Neural cell (in vitro differentiated cells): ENCODE data around the gene SERPINB6. TPM values are rescaled to one million over a fixed set of nuclear protein-coding genes. Genes with fewer than 3 reads are reported as not detected.

Experiments
- H2AFZ ChIP-seq: fragments of 200-600, 300-800 bp; sonication (generic), shearing (Covaris generic); 2 replicates; pipeline ENCODE4 v1.6.0; 2014; ENCODE audit warnings: low read depth, mild to moderate bottlenecking, antibody characterized with exemption, low read length, moderate library complexity
- H3F3A ChIP-seq: fragments of 200-600 bp; shearing (Covaris generic); 2 replicates; pipeline ENCODE4 v1.6.1; 2016; ENCODE audit warnings: mild to moderate bottlenecking, moderate library complexity, mixed read lengths, antibody characterized with exemption, low read length; ENCODE audit not compliant: insufficient read depth, poor library complexity, severe bottlenecking
- H3K27ac ChIP-seq: fragments of 200-600, 300-800 bp; sonication (generic), shearing (Covaris generic); 2 replicates; pipeline ENCODE4 v1.5.1; 2014; ENCODE audit warnings: mild to moderate bottlenecking, low read length, moderate library complexity
- H3K27me3 ChIP-seq: fragments of 300-800, 200-600 bp; sonication (generic), shearing (Covaris generic); 2 replicates; pipeline ENCODE4 v1.6.0; 2014; ENCODE audit warnings: mild to moderate bottlenecking, low read depth, low read length, moderate library complexity; ENCODE audit not compliant: insufficient read depth
- H3K36me3 ChIP-seq: fragments of 300-800, 200-600 bp; sonication (generic), shearing (Covaris generic); 2 replicates; pipeline ENCODE4 v1.5.1; 2014; ENCODE audit warnings: mild to moderate bottlenecking, antibody characterized with exemption, low read length, moderate library complexity; ENCODE audit not compliant: insufficient read depth
- H3K4me2 ChIP-seq: fragments of 300-800, 200-600 bp; sonication (generic), shearing (Covaris generic); 2 replicates; pipeline ENCODE4 v1.6.0; 2014; ENCODE audit warnings: mild to moderate bottlenecking, low read length
- H3K4me3 ChIP-seq: fragments of 300-800, 200-600 bp; sonication (generic), shearing (Covaris generic); 2 replicates; pipeline ENCODE4 v1.5.1; 2014; ENCODE audit warnings: mild to moderate bottlenecking, low read length, moderate library complexity
- H3K79me2 ChIP-seq: fragments of 200-600 bp; shearing (Covaris generic); replicated peaks from 2 replicates; pipeline ENCODE4 v1.6.0; 2014; ENCODE audit warnings: mild to moderate bottlenecking, low read length, moderate library complexity; ENCODE audit not compliant: insufficient read depth
- H3K9ac ChIP-seq: fragments of 300-800, 200-600 bp; sonication (generic), shearing (Covaris generic); 2 replicates; pipeline ENCODE4 v1.6.1; 2016; ENCODE audit warnings: mild to moderate bottlenecking, low read length, mixed read lengths
- H3K9me2 ChIP-seq: fragments of 200-600 bp; shearing (Covaris generic); 2 replicates; pipeline ENCODE4 v1.6.1; 2016; ENCODE audit warnings: mild to moderate bottlenecking, low read length, mixed read lengths; ENCODE audit not compliant: insufficient read depth
- H3K9me3 ChIP-seq: fragments of 200-600, 300-800 bp; sonication (generic), shearing (Covaris generic); 2 replicates; pipeline ENCODE4 v1.6.1; 2016; ENCODE audit warnings: mild to moderate bottlenecking, mixed run types, low read length, moderate library complexity, mixed read lengths
- H4K20me1 ChIP-seq: fragments of 200-600 bp; shearing (Covaris generic); 2 replicates; pipeline ENCODE4 v1.6.1; 2016; ENCODE audit warnings: mild to moderate bottlenecking, mixed run types; ENCODE audit not compliant: insufficient read depth
- EP300 ChIP-seq: fragments of 450-650 bp; conservative IDR thresholded peaks from 2 replicates; pipeline ENCODE4 v1.6.1; 2014; ENCODE audit warnings: antibody characterized with exemption, mild to moderate bottlenecking, moderate library complexity; ENCODE audit not compliant: poor library complexity, severe bottlenecking
- EZH2 ChIP-seq: fragments of 200-600, 300-800 bp; shearing (Covaris generic), sonication (generic); IDR thresholded peaks from 2 replicates; pipeline ENCODE4 v1.6.1; 2014; ENCODE audit warnings: antibody characterized with exemption, low read length, borderline replicate concordance, mild to moderate bottlenecking; ENCODE audit not compliant: insufficient read depth, poor library complexity, severe bottlenecking
- MXI1 ChIP-seq: fragments of 450-650 bp; conservative IDR thresholded peaks from 2 replicates; pipeline ENCODE4 v1.6.1; 2014; ENCODE audit warnings: antibody characterized with exemption, mild to moderate bottlenecking; ENCODE audit not compliant: poor library complexity, severe bottlenecking
- POLR2AphosphoS5 ChIP-seq: IDR thresholded peaks from 2 replicates; pipeline ENCODE4 v1.6.1; 2012
- RAD21 ChIP-seq: fragments of 450-650 bp; conservative IDR thresholded peaks from 2 replicates; pipeline ENCODE4 v1.6.1; 2014; ENCODE audit warnings: antibody characterized with exemption, mild to moderate bottlenecking, moderate library complexity
- SMC3 ChIP-seq: fragments of 450-650 bp; conservative IDR thresholded peaks from 2 replicates; pipeline ENCODE4 v1.6.1; 2014; ENCODE audit warnings: antibody characterized with exemption, mild to moderate bottlenecking, moderate library complexity; ENCODE audit not compliant: poor library complexity
- TAF1 ChIP-seq: IDR thresholded peaks from 2 replicates; pipeline ENCODE4 v1.6.1; 2012; ENCODE audit warnings: low read depth
- polyA plus RNA-seq: library from polyadenylated mRNA; depleted of rRNA; stranded (reverse); fragments of >200 nt; gene quantifications from 2 replicates; pipeline ENCODE4 v1.2.3, GENCODE V29; 2014
- TF ChIP-seq, protein P1 (sequence below): IDR thresholded peaks from 2 replicates; pipeline ENCODE4 v1.6.1; 2012; ENCODE audit warnings: borderline replicate concordance
- TF ChIP-seq, protein P2 (sequence below): fragments of 450-650 bp; IDR thresholded peaks from 2 replicates; pipeline ENCODE4 v1.5.1; 2014; ENCODE audit warnings: antibody characterized with exemption, mild to moderate bottlenecking, moderate library complexity; ENCODE audit not compliant: poor library complexity, severe bottlenecking

SERPINB6 gene
- polyA plus RNA-seq, 1 donor from 2014 or later: 2.3 TPM

DNA sequence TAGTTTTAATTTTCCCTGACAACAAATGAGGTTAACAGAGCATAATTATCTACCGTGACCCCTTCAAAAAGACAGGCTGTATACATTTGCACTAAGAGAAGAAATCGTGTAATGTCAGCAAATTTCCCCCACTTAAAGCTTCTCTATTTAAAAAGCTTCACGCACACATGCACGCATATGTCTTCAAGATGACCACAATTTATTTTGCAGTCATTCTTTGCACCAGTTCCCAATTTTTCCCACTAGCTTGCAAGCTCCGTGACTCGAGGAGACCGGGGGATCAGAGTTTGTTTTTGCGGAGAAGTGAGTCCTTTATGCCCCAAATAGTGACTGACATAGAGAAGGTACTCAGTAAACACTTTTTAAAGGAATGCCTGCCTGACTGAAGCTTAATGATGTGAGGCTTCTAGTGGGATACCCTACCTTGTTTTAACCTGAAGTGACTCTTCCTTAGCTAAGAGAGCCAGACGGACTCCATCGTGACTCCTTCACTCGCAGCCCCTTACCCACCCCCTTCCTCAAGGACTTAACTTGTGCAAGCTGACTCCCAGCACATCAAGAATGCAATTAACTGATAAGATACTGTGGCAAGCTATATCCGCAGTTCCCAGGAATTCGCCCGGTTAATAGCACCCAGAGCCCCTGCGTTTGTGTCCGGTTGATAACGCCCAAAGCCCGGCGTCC, 19.0 kb upstream of the SERPINB6 start:
- no peaks in the 10 kb centered on the region for H4K20me1 ChIP-seq
- peaks cover 5% of the 10 kb centered on the region for H3K79me2 ChIP-seq
- peak overlapping the region; percentile 100 for H3K27ac ChIP-seq
- peak overlapping the region; percentile 91 for H3K4me3 ChIP-seq
- H3F3A ChIP-seq: peaks cover 19% of the 10 kb centered on the region
- TF ChIP-seq SMC3: no peak
- no peaks in the 10 kb centered on the region for H3K27me3 ChIP-seq
- peak overlapping the region; percentile 56 for H2AFZ ChIP-seq
- H3K9me2 ChIP-seq: no peaks in the 10 kb centered on the region
- H3K36me3 ChIP-seq: no peaks in the 10 kb centered on the region
- H3K9me3 ChIP-seq: no peaks in the 10 kb centered on the region
- peak overlapping the region; percentile 99 for H3K9ac ChIP-seq
- H3K4me2 ChIP-seq: peak overlapping the region; percentile 94

DNA sequence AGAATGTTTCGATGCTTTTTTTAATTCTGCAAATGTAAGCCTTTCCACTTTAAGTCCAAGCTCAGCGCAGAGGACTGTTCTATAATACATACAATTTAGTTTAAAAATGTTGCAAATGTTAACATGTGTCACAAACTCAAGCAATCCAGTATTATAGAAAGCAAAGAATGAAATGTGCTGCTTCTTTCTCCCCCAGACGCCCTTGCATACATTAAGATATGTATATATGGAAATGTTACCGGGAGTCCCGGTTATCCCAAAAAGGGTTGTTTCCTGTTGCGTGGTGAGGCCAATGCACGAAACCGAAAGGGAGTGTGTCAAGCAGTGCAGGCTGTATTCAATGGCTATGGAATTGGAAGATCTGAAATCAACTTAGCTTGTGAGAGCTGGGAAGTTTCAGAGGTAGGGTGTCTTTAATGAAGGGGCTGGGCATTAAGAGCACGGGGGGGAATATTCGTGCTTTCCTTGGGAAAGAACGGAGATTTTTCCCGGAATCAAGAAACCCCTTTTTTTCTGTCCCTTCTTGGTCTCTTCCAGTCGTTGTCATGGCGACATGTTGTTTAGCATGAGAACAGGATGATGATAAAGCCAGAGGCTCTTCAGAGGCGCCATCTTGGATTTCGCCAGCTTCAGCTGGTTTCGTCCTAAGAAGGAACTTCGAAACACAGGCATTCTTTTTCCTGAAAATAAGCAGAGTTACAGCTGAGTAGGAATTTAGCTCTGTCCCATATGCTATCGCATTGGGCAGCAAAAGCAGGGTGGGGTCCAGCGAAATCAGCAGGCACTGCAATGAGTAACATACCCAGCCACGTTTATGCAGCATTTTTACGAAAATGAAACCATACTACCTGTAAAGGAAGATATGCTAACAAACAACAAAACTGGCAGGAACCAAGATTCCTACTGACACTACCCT, 18.2 kb upstream of the SERPINB6 start:
- peaks cover 5% of the 10 kb centered on the region for H3K79me2 ChIP-seq
- no peaks in the 10 kb centered on the region for H3K36me3 ChIP-seq
- peak overlapping the region; percentile 91 for H3K4me3 ChIP-seq
- no peaks in the 10 kb centered on the region for H3K9me2 ChIP-seq
- no peaks in the 10 kb centered on the region for H3K9me3 ChIP-seq
- no peaks in the 10 kb centered on the region for H3K27me3 ChIP-seq
- peak overlapping the region; percentile 94 for H3K4me2 ChIP-seq
- peak overlapping the region; percentile 100 for H3K27ac ChIP-seq
- no peaks in the 10 kb centered on the region for H4K20me1 ChIP-seq
- TF ChIP-seq SMC3: no peak
- no peak for TF ChIP-seq EZH2
- TF ChIP-seq, protein P1, sequence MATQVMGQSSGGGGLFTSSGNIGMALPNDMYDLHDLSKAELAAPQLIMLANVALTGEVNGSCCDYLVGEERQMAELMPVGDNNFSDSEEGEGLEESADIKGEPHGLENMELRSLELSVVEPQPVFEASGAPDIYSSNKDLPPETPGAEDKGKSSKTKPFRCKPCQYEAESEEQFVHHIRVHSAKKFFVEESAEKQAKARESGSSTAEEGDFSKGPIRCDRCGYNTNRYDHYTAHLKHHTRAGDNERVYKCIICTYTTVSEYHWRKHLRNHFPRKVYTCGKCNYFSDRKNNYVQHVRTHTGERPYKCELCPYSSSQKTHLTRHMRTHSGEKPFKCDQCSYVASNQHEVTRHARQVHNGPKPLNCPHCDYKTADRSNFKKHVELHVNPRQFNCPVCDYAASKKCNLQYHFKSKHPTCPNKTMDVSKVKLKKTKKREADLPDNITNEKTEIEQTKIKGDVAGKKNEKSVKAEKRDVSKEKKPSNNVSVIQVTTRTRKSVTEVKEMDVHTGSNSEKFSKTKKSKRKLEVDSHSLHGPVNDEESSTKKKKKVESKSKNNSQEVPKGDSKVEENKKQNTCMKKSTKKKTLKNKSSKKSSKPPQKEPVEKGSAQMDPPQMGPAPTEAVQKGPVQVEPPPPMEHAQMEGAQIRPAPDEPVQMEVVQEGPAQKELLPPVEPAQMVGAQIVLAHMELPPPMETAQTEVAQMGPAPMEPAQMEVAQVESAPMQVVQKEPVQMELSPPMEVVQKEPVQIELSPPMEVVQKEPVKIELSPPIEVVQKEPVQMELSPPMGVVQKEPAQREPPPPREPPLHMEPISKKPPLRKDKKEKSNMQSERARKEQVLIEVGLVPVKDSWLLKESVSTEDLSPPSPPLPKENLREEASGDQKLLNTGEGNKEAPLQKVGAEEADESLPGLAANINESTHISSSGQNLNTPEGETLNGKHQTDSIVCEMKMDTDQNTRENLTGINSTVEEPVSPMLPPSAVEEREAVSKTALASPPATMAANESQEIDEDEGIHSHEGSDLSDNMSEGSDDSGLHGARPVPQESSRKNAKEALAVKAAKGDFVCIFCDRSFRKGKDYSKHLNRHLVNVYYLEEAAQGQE: peak; percentile 84
- TF ChIP-seq EP300: peak; percentile 56
- TF ChIP-seq RAD21: no peak
- TF ChIP-seq MXI1: peak; percentile 64
- TF ChIP-seq, protein P2, sequence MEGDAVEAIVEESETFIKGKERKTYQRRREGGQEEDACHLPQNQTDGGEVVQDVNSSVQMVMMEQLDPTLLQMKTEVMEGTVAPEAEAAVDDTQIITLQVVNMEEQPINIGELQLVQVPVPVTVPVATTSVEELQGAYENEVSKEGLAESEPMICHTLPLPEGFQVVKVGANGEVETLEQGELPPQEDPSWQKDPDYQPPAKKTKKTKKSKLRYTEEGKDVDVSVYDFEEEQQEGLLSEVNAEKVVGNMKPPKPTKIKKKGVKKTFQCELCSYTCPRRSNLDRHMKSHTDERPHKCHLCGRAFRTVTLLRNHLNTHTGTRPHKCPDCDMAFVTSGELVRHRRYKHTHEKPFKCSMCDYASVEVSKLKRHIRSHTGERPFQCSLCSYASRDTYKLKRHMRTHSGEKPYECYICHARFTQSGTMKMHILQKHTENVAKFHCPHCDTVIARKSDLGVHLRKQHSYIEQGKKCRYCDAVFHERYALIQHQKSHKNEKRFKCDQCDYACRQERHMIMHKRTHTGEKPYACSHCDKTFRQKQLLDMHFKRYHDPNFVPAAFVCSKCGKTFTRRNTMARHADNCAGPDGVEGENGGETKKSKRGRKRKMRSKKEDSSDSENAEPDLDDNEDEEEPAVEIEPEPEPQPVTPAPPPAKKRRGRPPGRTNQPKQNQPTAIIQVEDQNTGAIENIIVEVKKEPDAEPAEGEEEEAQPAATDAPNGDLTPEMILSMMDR: peak; percentile 11
- peak; percentile 74 for TF ChIP-seq POLR2AphosphoS5
- TF ChIP-seq TAF1: peak; percentile 95
- peak overlapping the region; percentile 56 for H2AFZ ChIP-seq
- H3F3A ChIP-seq: peaks cover 19% of the 10 kb centered on the region
- peak overlapping the region; percentile 99 for H3K9ac ChIP-seq
